Uterus (tissue), 2 donors: ENCODE measurements around the gene COL28A1.

ENCODE experiments used
- CTCF ChIP-seq, 4 experiments: fragments of 200-600 bp in 2 of 4; fragments of 450-650 bp in 2 of 4; sonication (generic) in 2 of 4; IDR thresholded peaks; one replicate each; pipeline ENCODE4 v1.5.1; 2016 to 2019; ENCODE audit warnings: antibody characterized with exemption in 4 of 4, mild to moderate bottlenecking in 2 of 4, moderate library complexity in 1 of 4
- POLR2A ChIP-seq, 2 donors: fragments of 450-650 bp; IDR thresholded peaks; one replicate each; pipeline ENCODE4 v1.6.1; 2016; ENCODE audit warnings: antibody characterized with exemption in 2 of 2, mild to moderate bottlenecking in 1 of 2, moderate library complexity in 1 of 2

DNA sequence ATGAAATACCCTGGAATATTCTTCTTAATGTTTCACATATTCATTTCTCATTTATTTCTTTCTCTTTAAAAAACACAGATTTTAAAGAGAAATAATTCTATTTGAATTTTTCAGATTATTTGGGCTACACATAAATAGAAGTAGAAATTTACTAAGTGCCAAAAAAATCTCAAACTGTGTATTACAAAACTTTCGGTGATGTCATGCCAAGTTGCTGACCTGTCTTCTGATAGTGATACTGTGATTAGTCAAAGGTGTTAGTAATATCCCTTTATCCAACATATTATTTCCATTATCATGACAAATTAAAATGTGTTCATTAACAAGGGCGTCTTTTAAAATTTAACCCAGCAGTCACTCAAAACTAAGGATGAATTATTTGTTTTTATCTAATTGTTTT lies 60.1 kb downstream of the COL28A1 start:
- TF ChIP-seq POLR2A (IDR thresholded peaks at IDR 0.05) = no peak
- no peak for TF ChIP-seq CTCF (IDR thresholded peaks at IDR 0.05)
